ENCODE data around the gene DLK2.
"Not testable (repeated sequence)": the region's sequence is repeated elsewhere in the genome, so short reads cannot be mapped to it uniquely, and the experiment has no call there.

DLK2 gene

DNA sequence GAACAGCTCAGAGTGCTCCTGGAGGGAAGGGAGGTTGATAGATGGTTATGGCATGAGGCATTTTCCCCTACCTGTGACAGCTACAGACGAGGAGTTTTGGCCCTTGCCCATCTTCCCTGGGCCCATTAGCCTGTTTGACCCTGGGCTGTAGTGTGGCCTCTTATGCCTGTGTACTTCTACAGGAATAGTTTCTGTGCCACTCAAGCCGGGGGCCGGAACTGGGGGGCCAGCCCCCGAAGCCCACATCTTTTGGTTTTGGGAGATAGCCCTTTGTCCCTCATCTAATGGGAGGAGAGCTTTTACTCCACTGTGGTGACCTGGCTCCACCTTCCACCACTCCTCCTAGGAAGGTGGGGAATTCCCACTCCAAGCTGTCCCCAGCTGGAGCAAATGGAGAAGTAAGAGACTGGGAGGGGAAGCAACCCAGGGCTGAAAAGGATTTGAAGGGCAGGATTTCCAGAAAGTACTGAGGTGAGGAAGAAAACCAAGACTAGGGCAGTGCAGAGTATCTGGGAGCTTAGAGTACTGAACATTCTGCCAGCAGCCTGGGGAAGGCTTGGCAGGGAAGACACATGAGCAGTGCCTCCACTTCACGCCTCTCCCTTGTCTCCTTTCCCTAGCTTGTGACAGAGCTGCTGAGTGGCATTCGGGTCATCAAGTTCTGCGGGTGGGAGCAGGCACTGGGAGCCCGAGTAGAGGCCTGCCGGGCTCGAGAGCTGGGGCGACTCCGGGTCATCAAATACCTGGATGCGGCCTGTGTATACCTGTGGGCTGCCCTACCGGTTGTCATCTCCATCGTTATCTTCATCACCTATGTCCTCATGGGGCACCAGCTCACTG, 21.1 kb downstream of the DLK2 start:
- peaks cover 4% of the 10 kb centered on the region for H3K36me3 ChIP-seq (ENCODE audit: control insufficient read depth, low read depth, low read length)
- H3K9me3 ChIP-seq (ENCODE audit: control insufficient read depth, low read depth, low read length): no peaks in the 10 kb centered on the region
- no peak overlapping the region for H3K27ac ChIP-seq (ENCODE audit: low read length)
- no peaks in the 10 kb centered on the region for H3K4me1 ChIP-seq (ENCODE audit: control insufficient read depth, low read depth, low read length)
- H3K9ac ChIP-seq (ENCODE audit: low read length): no peak overlapping the region
- H3K4me3 ChIP-seq (ENCODE audit: low read length): no peak overlapping the region
- no peaks in the 10 kb centered on the region for H3K27me3 ChIP-seq (ENCODE audit: control insufficient read depth, insufficient read depth, low read length)

GRCh38 chr6:43433148-43433547, 22.2 kb downstream of the DLK2 start:
- no peaks in the 10 kb centered on the region for H3K27me3 ChIP-seq (ENCODE audit: control insufficient read depth, insufficient read depth, low read length)
- peaks cover 4% of the 10 kb centered on the region for H3K36me3 ChIP-seq (ENCODE audit: control insufficient read depth, low read depth, low read length)
- H3K27ac ChIP-seq (ENCODE audit: low read length): no peak overlapping the region
- H3K4me3 ChIP-seq (ENCODE audit: low read length): no peak overlapping the region
- H3K9ac ChIP-seq (ENCODE audit: low read length): no peak overlapping the region
- H3K4me1 ChIP-seq (ENCODE audit: control insufficient read depth, low read depth, low read length): peaks cover 8% of the 10 kb centered on the region
- no peaks in the 10 kb centered on the region for H3K9me3 ChIP-seq (ENCODE audit: control insufficient read depth, low read depth, low read length)

DNA sequence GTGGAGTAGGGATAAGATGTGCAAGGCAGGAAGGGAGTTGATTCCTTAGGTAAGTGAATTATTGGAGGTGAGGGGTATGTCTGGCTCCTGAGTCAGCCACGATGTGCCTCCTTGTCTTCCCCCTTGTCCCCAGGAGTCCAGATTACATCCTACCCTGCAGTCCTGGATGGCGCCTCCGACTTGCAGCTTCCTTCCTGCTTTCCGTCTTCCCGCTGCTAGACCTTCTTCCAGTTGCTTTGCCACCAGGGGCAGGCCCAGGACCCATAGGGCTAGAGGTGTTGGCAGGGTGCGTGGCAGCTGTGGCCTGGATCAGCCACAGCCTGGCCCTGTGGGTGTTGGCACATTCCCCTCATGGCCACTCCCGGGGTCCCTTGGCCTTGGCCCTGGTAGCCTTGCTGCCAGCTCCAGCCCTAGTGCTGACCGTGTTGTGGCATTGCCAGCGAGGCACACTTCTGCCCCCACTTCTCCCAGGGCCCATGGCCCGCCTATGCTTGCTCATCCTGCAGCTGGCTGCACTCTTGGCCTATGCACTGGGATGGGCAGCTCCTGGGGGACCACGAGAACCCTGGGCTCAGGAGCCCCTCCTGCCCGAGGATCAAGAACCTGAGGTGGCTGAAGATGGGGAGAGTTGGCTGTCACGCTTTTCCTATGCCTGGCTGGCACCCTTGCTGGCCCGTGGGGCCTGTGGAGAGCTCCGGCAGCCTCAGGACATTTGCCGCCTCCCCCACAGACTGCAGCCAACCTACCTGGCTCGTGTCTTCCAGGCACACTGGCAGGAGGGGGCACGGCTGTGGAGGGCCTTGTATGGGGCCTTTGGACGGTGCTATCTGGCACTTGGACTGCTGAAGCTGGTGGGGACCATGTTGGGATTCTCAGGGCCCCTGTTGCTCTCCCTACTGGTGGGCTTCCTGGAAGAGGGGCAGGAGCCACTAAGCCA, 23.1 kb downstream of the DLK2 start:
- H3K27me3 ChIP-seq (ENCODE audit: control insufficient read depth, insufficient read depth, low read length): no peaks in the 10 kb centered on the region
- no peak overlapping the region for H3K27ac ChIP-seq (ENCODE audit: low read length)
- H3K4me3 ChIP-seq (ENCODE audit: low read length): no peak overlapping the region
- no peak overlapping the region for H3K9ac ChIP-seq (ENCODE audit: low read length)
- peaks cover 4% of the 10 kb centered on the region for H3K36me3 ChIP-seq (ENCODE audit: control insufficient read depth, low read depth, low read length)
- peaks cover 8% of the 10 kb centered on the region for H3K4me1 ChIP-seq (ENCODE audit: control insufficient read depth, low read depth, low read length)
- H3K9me3 ChIP-seq (ENCODE audit: control insufficient read depth, low read depth, low read length): no peaks in the 10 kb centered on the region

DNA sequence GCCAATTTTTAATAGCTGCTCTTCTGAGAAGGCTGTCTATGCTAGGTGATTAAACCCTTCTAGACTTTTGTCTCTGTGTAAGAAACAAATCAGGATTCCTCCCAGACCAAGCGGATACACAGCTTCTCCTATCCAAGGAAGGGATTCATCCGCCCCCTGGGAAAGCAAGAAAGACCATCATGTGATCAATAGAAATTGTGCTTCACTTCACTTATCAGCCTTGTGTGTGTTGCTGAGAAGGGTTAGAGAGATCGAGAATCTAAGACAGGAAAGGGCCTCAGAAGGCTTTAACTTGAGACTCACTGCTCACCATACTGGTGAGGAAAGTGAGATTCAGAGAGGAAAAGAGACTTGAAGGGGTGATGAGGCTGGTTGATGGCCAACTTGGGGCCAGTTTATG, 26.5 kb downstream of the DLK2 start:
- no peaks in the 10 kb centered on the region for H3K9me3 ChIP-seq (ENCODE audit: control insufficient read depth, low read depth, low read length)
- no peak overlapping the region for H3K9ac ChIP-seq (ENCODE audit: low read length)
- peaks cover 4% of the 10 kb centered on the region for H3K36me3 ChIP-seq (ENCODE audit: control insufficient read depth, low read depth, low read length)
- no peak overlapping the region for H3K27ac ChIP-seq (ENCODE audit: low read length)
- H3K4me1 ChIP-seq (ENCODE audit: control insufficient read depth, low read depth, low read length): peaks cover 8% of the 10 kb centered on the region
- H3K4me3 ChIP-seq (ENCODE audit: low read length): peak overlapping the region; percentile 93
- H3K27me3 ChIP-seq (ENCODE audit: control insufficient read depth, insufficient read depth, low read length): no peaks in the 10 kb centered on the region

GRCh38 chr6:43428112-43428570, 27.2 kb downstream of the DLK2 start:
- no peaks in the 10 kb centered on the region for H3K9me3 ChIP-seq (ENCODE audit: control insufficient read depth, low read depth, low read length)
- peak overlapping the region; percentile 27 for H3K27ac ChIP-seq (ENCODE audit: low read length)
- H3K4me3 ChIP-seq (ENCODE audit: low read length): peak overlapping the region; percentile 93
- no peaks in the 10 kb centered on the region for H3K27me3 ChIP-seq (ENCODE audit: control insufficient read depth, insufficient read depth, low read length)
- peak overlapping the region; percentile 76 for H3K9ac ChIP-seq (ENCODE audit: low read length)
- peaks cover 8% of the 10 kb centered on the region for H3K4me1 ChIP-seq (ENCODE audit: control insufficient read depth, low read depth, low read length)
- H3K36me3 ChIP-seq (ENCODE audit: control insufficient read depth, low read depth, low read length): peaks cover 1% of the 10 kb centered on the region

DNA sequence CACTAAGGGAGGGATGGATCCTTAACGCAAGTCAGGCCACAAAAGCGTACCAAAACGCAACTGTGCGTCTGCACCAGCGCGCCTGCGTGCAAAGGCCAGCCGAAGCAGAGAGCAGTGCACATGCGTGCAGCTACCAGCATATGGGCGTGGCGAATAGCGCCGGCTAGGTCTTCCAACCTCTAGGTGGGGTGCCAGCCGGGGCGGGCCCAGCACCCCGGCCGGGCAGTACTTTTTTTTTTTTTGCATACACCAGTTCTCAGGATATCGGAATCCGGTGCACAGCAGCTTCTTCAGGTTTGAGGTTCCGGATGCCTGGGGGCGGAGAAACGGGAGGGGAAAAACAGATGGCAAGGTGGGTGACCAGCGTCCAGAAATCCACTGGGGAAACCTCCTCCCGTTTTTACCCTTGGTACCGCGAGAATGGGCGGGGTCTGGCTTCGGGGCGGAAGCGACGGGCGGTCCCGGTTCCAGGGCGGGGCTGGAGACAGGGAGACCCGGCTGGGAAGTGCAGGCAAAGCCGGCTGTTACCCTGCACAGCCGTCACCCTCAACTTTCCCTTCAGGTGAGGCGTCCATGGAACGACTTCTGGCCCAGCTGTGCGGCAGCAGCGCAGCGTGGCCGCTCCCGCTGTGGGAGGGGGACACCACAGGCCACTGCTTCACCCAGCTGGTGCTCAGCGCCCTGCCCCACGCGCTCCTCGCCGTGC, 27.8 kb downstream of the DLK2 start, which contains the start of gene ABCC10:
Gene ABCC10, plus strand, starts transcription at position 136 of the 706 bp plus-strand sequence. Its CDS starts 438 bp downstream, at position 574.
- Histone ChIP-seq H3K9me3 (ENCODE audit: control insufficient read depth, low read depth, low read length) (no peaks in the 10 kb centered on the region), H3K9ac (ENCODE audit: low read length) (peak within 1 kb of the TSS; percentile 76), H3K4me3 (ENCODE audit: low read length) (peak within 1 kb of the TSS; percentile 93), H3K27me3 (ENCODE audit: control insufficient read depth, insufficient read depth, low read length) (no peaks in the 10 kb centered on the region), H3K4me1 (ENCODE audit: control insufficient read depth, low read depth, low read length) (peaks cover 8% of the 10 kb centered on the region), H3K36me3 (ENCODE audit: control insufficient read depth, low read depth, low read length) (no peaks in the 10 kb centered on the region), H3K27ac (ENCODE audit: low read length) (peak within 1 kb of the TSS; percentile 27)

- H3K36me3 ChIP-seq (ENCODE audit: control insufficient read depth, low read depth, low read length): no peaks in the 10 kb centered on the region
- H3K27ac ChIP-seq (ENCODE audit: low read length): no peak overlapping the region
- no peaks in the 10 kb centered on the region for H3K27me3 ChIP-seq (ENCODE audit: control insufficient read depth, insufficient read depth, low read length)
- peaks cover 8% of the 10 kb centered on the region for H3K4me1 ChIP-seq (ENCODE audit: control insufficient read depth, low read depth, low read length)
- peak overlapping the region; percentile 93 for H3K4me3 ChIP-seq (ENCODE audit: low read length)
- H3K9me3 ChIP-seq (ENCODE audit: control insufficient read depth, low read depth, low read length): no peaks in the 10 kb centered on the region
- peak overlapping the region; percentile 76 for H3K9ac ChIP-seq (ENCODE audit: low read length)
Observed at GRCh38 chr6:43426928-43427405, 28.4 kb downstream of the DLK2 start.

DNA sequence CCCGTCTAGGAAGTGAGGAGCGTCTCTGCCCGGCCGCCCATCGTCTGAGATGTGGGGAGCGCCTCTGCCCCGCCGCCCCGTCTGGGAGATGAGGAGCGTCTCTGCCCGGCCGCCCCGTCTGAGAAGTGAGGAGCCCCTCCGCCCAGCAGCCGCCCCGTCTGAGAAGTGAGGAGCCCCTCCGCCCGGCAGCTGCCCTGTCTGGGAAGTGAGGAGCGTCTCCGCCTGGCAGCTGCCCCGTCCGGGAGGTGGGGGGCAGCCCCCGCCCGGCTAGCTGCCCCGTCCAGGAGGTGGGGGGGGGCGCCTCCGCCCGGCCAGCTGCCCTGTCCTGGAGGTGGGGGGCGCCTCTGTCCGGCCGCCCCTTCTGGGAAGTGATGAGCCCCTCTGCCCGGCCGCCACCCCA, 30.3 kb downstream of the DLK2 start:
- not testable (repeated sequence) for H3K4me1 ChIP-seq (ENCODE audit: control insufficient read depth, low read depth, low read length); H3K27me3 ChIP-seq (ENCODE audit: control insufficient read depth, insufficient read depth, low read length); H3K27ac ChIP-seq (ENCODE audit: low read length); H3K4me3 ChIP-seq (ENCODE audit: low read length); H3K9me3 ChIP-seq (ENCODE audit: control insufficient read depth, low read depth, low read length); H3K9ac ChIP-seq (ENCODE audit: low read length); H3K36me3 ChIP-seq (ENCODE audit: control insufficient read depth, low read depth, low read length)

DNA sequence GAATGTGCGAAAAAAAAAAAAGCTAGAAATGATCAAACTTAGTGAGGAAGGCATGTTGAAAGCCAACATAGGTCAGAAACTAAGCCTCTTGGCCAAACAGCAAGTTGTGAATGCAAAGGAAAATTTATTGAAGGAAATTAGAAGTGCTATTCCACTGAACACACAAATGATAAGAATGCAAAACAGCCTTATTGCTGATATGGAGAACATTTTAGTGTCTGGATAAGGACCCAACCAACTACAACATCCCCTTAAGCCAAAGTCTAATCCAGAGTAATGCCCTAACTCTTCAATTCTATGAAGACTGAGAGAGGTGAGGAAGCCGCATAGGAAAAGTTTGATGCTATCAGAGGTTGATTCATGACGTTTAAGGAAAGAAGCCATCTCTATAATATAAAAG, 33.5 kb downstream of the DLK2 start:
- H3K9me3 ChIP-seq (ENCODE audit: control insufficient read depth, low read depth, low read length): no peaks in the 10 kb centered on the region

GRCh38 chr6:43420012-43420709, 35.2 kb downstream of the DLK2 start:
- Histone ChIP-seq H3K4me1 (ENCODE audit: control insufficient read depth, low read depth, low read length) (no peaks in the 10 kb centered on the region), H3K27ac (ENCODE audit: low read length) (no peak overlapping the region), H3K27me3 (ENCODE audit: control insufficient read depth, insufficient read depth, low read length) (peaks cover 9% of the 10 kb centered on the region), H3K36me3 (ENCODE audit: control insufficient read depth, low read depth, low read length) (no peaks in the 10 kb centered on the region), H3K9me3 (ENCODE audit: control insufficient read depth, low read depth, low read length) (no peaks in the 10 kb centered on the region), H3K9ac (ENCODE audit: low read length) (no peak overlapping the region), H3K4me3 (ENCODE audit: low read length) (no peak overlapping the region)

More for the DNA sequence above, 33.5 kb downstream of the DLK2 start:
- no peak overlapping the region for H3K4me3 ChIP-seq (ENCODE audit: low read length)
- H3K36me3 ChIP-seq (ENCODE audit: control insufficient read depth, low read depth, low read length): no peaks in the 10 kb centered on the region
- no peak overlapping the region for H3K27ac ChIP-seq (ENCODE audit: low read length)
- no peaks in the 10 kb centered on the region for H3K4me1 ChIP-seq (ENCODE audit: control insufficient read depth, low read depth, low read length)
- H3K9ac ChIP-seq (ENCODE audit: low read length): no peak overlapping the region
- peaks cover 9% of the 10 kb centered on the region for H3K27me3 ChIP-seq (ENCODE audit: control insufficient read depth, insufficient read depth, low read length)

Measured in iPS-18a (cell line).